RCC 7860 (cell line): Measurements from ENCODE around the gene AGT.
A peak's percentile ranks its signal among the peaks of the same experiment; 100 is the strongest.

Experiments used
- DNase-seq: peaks from one replicate; pipeline ENCODE4 v3.0.0-alpha.2; 2015; ENCODE audit warnings: low spot score
- FAIRE-seq: peaks from 2 replicates; lab custom pipeline; 2012; peaks lifted over from hg19 to GRCh38; lab: Jason Lieb, UNC

AGT gene

DNA sequence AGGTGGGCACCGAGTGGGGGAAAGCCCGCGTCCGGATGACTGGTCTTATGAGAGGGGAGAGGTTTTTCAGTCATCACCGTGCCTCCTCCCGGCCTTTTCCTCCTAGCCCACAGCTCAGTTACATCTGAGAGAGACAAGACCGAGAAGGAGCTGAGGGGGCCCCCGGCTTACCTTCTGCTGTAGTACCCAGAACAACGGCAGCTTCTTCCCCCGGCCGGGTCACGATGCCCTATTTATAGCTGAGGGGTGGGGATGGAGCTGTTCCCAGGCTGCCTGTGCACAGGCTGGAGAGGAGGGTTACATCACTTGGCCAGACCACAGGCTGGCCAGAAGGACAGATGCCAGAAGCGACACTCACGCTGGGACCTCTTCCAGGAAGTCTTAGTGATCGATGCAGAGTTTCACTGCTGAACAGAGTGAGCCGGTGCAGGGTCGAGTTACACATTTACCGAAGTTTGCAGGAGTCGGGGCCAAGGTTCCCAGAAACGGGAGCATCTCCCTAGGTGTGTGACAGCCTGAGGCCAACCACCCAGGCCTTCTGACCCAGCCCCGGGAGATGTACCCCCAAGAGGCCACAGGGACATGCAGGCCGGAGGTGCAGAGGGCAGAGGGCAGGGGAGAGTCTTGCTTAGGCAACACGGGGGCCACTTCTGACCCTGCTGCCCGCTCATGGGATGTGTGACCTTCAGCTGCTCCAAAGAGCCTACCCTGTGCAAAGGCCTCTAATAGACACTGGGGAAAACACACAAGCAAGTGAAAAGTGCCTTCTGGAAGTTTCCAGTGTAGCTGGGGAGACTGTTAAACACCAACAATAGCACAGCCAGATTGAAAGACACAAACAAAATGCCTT lies at the start of gene AGT:
TSS of gene AGT (minus strand) at position 208 of the 850 bp plus-strand sequence. CDS start 3,299 bp downstream, outside the sequence.
- DNase-seq (peak; percentile 77), FAIRE-seq (peak; percentile 83)

DNA sequence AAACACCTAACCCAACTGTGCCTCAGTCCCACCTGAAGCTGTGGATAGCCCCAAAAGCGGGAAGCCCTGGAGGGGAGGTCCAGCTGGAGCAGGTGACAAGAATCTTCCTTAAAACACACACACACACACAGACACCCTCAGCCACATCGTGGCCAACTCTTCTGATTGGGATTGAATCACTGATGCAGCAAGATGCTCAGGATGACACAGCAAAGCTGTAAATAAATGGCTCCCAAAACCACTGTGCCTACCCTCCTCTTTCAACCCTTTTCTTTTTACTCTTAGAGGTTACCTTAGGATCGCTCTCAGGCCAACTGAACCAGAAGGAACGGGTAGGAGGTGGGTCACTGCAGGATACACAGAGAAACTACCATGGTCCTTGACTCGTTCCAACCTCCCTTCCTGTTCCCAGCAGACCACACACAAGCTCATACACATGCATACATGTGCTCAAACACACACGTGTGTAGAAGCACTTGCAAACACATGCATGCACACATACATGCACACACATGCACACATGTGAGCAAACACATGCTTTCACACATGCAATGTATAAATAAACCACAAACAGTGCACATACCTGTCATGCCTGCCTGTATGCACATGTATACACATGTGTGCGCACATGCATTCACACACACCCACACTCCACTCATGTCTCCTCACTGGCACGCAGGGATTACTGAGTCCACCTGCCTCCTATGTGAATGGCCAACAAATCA lies 47.7 kb upstream of the AGT start:
- FAIRE-seq (no peak), DNase-seq (no peak)

DNA sequence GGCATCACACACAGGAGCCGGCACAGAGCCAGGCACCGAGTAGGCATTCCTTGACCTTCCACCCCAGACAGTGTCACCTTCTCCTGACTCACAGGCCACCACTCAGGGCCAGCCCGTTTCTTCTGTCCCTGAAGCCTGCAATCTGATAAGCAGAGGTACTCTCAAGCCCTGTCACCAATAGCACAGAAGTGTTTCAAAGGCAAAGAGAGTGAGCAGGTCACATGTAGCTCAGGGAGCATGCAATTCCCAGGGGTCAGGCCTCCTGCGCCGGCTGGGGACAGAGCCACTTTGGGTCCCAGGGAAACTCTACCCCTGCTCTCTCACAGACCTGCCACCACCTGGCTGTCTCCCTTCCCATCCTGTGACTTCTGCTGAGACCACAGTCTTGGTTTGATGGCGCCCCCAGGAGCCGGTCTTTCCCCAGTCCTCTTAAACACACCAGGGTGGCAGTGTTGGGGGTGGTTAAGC lies 46.5 kb upstream of the AGT start:
- FAIRE-seq, result no peak
- no peak for DNase-seq

DNA sequence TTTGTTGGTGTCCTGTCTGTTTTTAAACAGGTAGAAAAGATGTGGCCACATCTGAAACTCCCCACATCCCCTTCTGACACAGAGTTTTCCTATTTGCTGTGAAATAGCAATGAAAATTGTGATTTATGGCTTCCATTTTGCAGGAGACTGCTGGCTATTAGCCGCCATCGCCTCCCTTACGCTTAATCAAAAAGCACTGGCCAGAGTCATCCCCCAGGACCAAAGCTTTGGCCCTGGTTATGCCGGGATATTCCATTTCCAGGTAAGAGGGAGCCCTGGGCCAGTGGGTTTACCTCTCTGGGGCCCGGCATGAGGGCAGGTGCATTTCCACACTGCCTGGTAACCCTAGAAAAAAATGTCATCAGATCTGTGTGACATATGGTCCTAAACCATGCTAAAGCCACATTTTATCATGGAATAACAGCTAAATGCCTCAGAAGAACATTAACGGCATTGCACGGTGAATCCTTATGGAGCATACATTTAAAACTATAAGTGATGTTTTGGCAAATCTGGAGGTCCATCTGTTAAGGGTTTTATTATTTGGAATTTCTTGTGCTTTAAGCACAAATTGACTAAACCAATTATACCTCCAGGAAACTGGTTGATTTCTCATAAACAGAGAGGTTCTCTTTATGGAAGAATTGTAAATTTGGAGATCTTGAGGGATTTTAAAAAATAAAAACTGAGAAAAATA lies 45.6 kb upstream of the AGT start:
- DNase-seq, result no peak

DNA sequence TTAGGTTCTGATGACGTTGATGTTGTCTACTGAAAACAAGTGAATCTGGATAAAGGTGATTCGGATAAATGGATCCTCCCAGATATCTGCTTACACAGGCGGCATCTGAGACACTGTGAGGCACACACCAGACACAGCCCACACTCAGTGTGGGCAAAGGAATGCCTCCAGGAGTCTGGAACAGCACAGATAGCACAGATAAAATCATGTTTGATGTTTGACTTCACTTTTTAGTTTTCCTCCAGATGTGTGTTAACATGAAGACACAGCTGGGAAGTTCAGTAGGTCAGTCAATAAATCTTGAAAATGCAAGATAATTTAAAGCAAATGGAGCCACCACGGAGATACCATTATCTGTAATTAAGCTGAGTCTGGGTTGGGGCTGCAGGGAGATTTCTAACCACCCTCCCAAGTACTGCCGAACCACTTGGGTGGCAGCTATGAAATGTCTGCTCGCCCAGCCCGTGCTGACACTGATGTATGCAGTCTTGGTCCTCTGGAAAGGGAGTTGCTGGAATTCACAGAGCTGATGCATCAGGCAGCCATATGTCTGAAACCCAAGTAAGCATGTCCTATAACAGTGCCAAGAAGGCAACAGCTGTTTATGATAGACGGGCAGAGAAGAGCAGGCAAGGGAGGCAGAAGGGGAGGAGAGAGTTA lies 44.9 kb upstream of the AGT start:
- DNase-seq, result no peak
- no peak for FAIRE-seq

More for the DNA sequence above, 45.6 kb upstream of the AGT start:
- no peak for FAIRE-seq

DNA sequence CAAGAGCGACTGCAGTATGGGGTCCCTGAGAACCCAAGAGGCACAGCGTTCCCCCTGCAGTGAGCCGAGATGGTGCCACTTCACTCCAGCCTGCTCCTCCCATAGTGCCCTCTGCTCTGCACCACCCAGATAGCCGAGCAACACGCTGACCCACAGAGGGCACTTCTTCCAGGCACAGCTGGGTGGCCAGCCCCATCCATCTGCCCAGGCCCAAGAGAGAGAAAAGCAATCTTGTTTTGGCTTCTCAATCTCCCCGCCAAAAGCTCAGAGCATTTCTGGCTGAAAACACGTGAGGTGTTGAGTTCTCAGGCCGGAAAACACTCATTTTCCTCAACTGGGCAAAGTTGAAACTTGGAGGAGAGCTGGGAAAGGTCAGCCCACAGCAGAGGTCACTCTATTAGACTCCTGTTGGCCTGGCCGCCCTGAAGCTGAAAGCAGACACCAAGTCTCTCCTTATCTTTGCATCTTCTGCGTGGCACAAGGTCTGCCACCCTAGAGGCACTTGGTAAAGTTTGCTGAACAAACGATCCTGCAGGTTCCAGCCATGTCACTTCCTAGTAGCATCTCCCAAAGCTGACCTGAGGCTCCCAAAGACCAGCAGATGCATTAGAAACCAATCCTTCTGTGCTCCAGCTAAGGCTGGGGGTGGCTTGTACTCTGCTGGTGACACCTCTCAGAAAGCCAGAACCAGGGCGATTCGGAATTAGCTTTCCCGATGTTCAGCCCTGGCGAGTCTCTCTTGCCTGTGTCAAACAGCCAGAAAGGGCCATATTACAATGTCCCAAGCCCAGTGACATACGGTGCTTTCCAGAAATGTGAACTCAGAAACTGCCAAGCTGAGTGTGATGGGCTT lies 44.2 kb upstream of the AGT start:
- no peak for DNase-seq
- no peak for FAIRE-seq

DNA sequence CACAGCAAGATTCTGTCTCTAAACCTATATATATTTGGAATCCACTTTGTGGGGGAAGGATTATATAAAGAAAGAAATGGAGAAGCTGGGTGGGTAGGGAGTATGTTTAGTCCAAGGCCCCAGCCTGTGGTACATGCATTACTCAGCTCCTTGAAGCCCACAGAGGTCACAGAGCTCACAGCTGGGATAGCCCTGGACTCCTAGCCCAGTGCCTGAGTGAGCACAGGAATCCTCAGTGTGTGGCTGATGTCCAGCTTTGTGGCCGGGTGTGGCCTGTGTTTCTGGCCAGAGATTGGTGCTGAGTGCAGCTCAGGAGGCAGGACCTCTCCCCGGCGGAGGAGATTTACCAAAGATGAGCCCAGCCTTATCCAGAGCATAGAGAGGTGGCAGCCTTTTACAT lies 40.9 kb upstream of the AGT start:
- DNase-seq (peak; percentile 82), FAIRE-seq (peak; percentile 95)

DNA sequence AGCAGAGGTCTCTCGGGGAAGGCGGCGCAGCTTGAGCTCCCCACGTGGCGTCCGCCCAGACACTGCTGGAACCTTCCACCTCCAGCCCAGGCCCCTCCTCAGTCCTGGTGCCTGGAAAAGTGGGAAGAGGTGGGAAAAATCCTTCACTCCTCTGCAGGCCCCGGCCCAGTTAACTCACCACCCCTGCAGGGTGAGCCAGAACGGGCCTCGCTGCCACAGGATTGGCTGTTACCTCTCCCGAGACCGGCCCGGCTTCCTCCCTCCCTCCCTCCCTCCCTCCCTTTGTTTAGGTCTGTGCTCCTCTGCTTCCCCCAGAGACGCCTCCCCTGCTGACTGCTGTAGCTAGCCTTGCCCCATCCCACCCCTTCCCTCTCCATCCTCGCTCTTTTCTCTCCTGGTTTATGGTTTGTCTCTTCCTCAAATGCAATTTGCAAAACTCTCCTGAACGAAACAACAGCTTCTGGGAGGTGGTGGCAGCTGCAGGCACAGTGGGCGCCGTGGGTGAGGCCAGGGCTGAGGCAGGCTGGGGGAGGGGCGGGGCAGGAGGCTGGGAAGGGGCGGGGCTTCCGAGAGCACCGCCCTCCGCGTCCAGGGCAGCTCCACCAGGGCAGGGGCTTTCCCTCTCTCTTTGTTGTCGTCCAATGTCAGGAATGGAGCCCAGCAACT lies 39.8 kb upstream of the AGT start:
- FAIRE-seq, result no peak

DNA sequence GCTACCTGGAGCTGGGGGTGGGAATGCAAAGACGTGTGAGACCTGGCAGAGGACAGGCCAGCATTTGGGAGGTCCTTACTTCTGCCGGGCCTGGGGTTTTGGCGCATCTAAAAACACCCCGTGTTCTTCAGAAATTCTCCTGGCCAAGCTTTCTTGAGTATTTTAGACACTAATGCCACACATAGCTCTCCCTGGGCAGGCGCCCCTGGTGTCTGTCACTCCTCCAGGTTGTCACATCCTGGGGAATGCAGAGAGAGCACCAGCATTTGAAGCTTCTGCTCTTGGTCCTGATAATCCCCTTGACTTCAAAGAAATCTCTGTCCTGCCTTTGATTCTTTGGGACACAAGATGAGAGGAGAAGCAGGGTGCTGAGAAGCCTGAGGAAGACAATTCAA lies 39.3 kb upstream of the AGT start:
- DNase-seq (no peak), FAIRE-seq (no peak)

More for the DNA sequence above, 39.8 kb upstream of the AGT start:
- no peak for DNase-seq

DNA sequence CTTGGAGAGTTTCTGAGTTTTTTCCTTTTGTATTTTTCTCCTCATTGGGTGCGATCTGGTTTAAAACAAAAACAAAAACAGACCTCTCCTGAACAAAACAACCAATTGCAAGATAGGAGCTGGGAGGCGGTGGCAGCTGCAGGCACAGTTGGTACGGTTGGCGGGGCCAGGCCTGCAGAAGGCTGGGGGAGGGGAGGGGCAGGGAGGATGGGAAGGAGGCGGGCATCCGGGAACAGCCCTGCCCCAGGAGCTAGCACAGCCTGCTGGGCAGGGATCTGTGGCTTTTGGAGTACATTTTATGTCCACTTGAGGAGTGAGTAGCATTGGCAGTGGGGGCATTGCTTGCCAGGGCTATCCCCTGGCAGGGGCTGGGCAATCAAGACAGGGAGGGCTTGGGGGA lies 38.5 kb upstream of the AGT start:
- DNase-seq (no peak), FAIRE-seq (no peak)

DNA sequence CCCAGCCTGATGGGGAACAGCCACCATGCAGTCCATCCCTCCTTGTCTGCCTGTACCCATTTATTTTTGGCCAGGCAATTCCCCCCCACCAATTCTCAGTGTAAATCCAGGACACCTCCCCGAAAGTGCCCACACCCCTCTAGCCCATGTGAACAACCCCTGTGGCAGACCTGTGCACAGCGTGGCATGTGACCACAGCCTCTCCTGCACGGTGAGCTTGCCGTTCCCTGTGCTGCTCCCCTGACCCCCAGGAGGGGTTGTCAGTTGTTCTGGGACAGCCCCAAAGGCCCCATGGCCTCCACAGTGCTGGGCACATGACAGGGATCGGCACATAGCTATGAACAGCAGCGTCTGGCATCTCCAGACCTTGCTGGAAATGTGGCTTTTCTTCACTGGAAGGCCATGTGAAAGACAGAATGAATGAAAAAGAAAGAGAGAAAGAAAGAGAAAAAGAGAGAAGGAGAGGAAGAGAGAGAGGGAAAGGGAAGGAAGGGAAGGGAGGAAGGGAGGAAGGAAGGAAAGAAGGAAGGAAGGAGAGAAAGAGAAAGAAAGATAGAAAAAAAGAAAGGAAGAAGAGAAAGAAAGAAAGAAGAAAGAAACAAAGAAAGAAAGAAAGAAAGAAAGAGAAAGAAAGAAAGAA lies 37.2 kb upstream of the AGT start:
- DNase-seq (no peak), FAIRE-seq (no peak)

DNA sequence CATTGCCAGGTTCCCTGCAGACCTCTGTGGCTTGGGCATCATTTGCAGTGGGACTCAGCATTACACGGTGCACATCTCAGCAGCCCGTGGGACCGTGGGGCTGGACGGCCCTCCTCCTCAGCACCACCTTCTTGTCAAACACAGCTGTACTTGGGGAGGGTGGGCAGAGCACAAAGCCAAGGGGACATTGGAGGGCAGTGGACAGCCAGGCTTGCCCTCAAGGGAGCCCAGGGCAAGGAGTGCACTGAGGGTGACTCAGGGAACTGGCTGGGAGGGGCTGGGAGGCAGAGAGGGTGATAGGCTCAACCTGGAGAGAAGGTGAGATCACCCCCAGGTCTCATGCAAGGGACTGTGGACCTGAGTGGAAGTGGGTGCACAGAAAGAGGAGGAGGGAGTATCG lies 36.7 kb upstream of the AGT start:
- FAIRE-seq (no peak), DNase-seq (no peak)

DNA sequence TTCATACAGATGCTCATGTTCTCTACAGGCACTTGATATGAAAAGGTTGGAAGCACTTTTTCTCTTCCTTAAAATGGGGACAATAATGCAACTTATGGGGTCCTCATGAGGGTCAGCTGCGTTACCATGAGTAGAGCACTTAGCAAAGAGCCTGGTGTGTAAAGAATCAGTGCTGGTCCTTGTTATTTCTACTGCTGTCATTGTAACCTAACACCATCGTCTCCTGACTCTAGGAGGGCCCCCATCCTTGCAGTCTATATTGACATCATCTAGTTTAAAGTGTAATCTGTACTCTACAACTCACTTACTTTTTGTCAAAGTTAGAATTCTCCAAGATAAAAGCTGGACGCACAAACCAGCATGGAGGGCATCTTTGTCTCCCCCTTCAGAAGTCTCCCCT lies 35.7 kb upstream of the AGT start:
- DNase-seq (no peak), FAIRE-seq (no peak)

DNA sequence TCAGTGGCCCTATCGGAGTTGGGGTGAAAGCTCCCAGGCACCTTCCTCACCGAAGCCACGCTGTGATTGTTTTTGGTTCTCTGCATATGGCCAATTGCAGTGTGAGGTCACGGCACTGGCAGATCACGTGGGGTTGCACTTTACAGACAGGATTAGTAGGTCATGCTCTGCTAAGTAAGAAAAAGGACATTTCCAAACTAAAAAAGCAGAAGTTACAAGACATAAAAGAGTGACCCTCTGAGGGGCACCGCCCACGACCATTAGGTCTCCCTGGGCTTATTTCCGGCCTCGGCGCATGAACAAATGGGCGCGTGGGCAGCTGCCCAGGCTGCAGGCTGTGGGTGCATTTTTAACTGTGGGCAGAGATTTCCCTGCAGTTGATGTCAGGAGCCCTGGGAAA lies 35.2 kb upstream of the AGT start:
- no peak for FAIRE-seq
- DNase-seq, result no peak

DNA sequence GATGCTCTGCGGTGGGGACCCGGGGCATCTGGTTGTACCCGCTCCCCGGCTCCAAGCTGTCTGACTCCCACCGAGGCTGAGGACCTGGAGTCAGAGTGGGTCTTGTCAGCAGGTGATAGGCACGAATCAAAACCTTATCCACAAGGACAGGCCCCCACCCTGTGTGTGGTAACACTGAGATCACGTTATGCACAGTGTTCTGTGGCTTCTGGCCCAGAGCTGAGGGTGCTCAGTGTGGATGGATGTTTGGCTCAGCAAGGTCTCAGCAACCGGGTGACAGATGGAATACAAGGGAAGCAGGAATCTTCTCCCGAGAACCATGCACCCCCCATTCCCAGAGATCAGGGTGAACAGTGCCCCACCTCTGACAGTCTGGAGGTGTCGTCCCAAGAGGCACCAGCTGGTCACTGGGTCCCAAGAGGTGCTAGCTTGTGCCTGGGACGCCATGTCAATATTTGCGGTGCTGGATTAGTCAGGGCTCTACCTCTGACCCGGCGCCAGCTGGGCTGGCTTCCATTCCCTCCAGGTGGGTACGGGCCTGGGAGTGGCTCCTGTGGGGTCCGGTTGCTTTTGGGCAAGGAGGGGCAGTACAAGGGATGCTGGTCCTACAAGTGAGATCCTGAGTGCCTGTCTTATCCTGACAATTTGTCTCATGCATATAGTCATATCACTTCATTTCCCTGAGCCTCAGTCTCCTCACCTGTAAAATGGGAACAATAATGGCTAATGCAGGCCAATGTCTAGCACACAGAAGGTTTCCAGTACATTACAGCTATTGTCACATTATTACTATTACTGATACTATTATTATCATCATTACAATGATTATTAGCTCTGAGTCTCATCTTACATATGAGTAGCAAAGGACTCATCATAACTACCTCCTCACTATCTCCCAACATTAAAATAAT lies 34.2 kb upstream of the AGT start:
- no peak for DNase-seq
- FAIRE-seq, result no peak

DNA sequence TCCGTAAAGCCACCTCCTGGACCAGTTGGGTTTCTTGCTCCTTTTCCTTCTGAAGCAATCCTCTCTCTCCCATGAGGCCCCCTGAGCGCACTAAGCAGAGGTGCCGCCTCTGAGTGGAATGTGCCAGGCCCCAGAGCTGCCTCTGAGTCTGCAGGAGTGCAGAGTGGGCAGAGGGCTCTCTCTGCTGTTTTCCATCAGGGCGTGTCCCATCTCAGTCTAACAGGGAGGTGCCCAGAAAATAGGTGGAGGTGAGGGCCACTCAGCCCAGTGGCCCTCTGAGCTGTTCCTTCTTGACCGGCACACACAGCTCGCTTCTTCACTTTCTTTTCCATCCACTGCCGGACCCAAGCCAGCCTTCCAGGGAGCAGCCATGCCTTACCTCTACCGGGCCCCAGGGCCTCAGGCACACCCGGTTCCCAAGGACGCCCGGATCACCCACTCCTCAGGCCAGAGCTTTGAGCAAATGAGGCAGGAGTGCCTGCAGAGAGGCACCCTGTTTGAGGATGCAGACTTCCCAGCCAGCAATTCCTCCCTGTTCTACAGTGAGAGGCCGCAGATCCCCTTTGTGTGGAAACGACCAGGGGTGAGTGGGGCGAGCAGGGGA lies 33.3 kb upstream of the AGT start, which contains the start of gene CAPN9:
TSS of gene CAPN9 (plus strand) at position 262 of the 604 bp plus-strand sequence. CDS start at position 371, 109 bp downstream.
- FAIRE-seq, result no peak

DNA sequence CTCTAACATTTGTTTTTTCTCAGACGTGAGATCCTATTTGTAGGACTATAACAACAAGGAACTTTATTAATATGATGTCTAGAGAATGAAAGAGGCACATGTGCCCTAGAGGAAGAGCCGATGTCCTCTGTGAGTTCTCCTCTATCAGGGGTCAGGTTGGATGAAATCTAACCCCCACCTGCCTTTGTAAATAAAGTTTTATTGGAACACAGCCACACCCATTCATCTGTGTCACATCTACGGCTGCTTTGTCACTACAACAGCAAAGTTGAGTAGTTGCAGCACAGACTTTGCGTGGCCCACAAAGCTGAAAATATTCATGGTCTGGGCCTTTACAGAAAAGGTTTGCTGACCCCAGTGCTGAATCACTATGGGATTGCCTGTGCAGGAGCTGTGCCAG lies 32.7 kb upstream of the AGT start:
- no peak for FAIRE-seq
- DNase-seq, result no peak

More for the DNA sequence above, 33.3 kb upstream of the AGT start, which contains the start of gene CAPN9:
- no peak for DNase-seq
